GM10266 (cell line): ENCODE data around the gene RASL10A.

Experiments used
- DNase-seq: peaks from one replicate; pipeline ENCODE4 v3.0.0; 2012; ENCODE audit errors: extremely low spot score
- CTCF ChIP-seq: IDR thresholded peaks from 2 replicates; pipeline ENCODE4 v1.5.1; 2012; ENCODE audit warnings: mild to moderate bottlenecking, low read depth; ENCODE audit not compliant: control insufficient read depth, insufficient read depth; ENCODE audit errors: missing control alignments

The RASL10A gene

DNA sequence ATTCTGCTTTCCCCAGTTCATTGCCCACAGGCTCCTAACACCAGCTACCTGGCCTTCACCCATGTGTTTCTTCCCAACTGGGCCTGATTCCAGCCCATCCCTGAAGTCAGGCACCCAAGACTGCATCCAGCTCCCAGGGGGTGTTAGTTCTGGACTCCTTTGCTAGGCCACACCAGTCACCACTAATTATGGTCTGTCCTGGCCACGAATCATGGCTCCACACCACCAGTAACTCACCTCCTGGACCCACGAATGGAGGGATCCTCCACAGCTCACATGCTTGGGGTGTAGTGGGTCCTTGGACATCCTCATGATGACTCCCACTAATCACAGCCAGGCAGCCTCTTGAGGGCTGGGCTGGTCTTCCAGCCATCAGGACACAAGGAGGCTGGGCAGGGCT, 3.6 kb upstream of the RASL10A start:
- no peak for TF ChIP-seq CTCF
- no peak for DNase-seq

- no peak for TF ChIP-seq CTCF
- DNase-seq = no peak
These were observed 2.4 kb upstream of the RASL10A start for GRCh38 chr22:29317827-29318454.

- no peak for TF ChIP-seq CTCF
- DNase-seq = no peak
These were observed 788 bp upstream of the RASL10A start for GRCh38 chr22:29316141-29316828.

- peak; percentile 63 for DNase-seq
- TF ChIP-seq CTCF = no peak
These were observed 786 bp downstream of the RASL10A start for GRCh38 chr22:29314537-29315285.

DNA sequence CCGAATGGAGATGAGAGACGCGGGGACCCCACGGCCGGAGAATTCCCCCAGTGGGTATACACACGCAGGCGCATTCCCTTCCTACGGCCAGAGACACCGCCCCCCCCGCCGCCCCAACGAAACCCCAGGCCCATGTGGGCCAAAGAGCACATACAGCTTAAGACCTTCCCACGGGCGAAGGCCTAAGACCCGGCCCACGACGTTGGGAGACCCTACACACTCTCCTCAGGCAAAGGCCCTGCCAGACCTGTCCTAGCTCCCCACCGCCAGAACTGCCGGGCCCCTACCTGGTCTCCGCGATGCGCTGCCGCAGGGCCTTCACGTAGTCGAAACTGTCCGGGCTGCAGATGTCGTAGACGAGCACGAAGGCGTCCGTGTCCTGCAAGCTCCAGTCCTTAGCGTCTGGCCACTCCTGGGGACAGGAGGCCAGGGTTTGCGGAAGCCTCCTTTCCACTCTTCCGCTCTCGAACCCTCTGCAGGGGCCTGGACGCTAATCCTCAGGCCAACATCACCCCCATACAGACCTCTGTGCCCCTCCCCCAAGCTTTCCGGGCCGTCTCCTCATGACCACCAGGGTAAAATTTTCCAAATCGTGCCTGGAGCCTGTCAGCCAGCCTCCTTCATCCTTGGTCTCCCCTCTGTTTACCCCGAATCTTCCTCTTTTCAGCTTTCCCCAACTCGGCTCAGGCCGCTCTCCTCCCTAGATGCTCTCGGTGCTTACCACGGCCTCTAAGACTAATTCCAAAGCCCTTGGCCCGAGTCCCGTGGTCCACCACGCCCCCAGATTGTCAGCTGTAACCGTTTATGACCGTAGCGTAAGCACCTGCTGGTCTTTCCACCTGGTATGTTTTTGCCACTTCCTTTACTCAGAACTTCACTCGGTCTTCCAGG, 1.7 kb downstream of the RASL10A start:
- DNase-seq = peak; percentile 60
- no peak for TF ChIP-seq CTCF

GRCh38 chr22:29313126-29313575, 2.3 kb downstream of the RASL10A start:
- peak; percentile 52 for TF ChIP-seq CTCF
- DNase-seq = peak; percentile 75
